NCI-H146 (cell line): ENCODE data around the gene RAB25.

Experiments
- DNase-seq: peaks from one replicate; lab custom pipeline; 2025; lab: John Stamatoyannopoulos, UW

The RAB25 gene

GRCh38 chr1:156117414-156118176 lies 56.6 kb downstream of the RAB25 start:
- no peak for DNase-seq

- DNase-seq: no peak
Measured at GRCh38 chr1:156118177-156118868, 57.4 kb downstream of the RAB25 start.

GRCh38 chr1:156119503-156120209 lies 58.7 kb downstream of the RAB25 start:
- no peak for DNase-seq
